Measurements from ENCODE around the gene TOR1AIP2. TPM values are rescaled to one million over a fixed set of nuclear protein-coding genes. Genes with fewer than 3 reads are reported as not detected.

The TOR1AIP2 gene
- 76.8 and 133 TPM in 2 replicates for total RNA-seq

DNA sequence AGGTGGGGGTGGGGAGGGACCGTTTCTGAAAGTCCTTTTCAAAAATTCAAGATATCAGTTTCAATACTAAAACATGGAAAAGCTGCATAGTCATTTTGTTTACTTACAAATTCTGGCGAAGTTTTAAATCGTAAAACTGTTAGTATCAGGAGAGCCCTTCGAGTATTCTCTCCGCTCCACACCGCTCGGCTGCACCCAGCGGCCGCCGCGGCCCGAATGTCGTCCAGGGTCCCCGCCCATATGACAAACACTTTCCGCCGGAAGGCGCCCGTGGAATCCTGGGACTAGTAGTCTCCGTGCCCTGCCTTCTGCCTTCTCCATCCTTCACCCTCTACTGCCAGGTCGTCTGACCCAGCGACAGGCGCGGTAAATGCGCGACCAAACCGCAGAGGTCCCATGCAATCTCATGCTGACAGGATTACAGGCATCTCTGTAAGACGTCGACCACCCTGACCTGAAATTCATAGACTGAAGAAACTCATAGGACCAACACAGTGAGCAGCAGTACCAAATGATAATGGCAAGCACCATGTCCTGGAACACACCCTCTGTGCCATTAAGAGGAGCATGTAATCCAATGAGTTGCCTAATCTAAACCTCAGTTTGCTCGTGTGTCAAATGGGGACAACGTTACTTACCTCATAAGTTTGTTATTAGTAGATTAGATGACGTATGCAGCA, at the start of gene TOR1AIP2:
TOR1AIP2 (minus strand) TSS at position 218 of the 680 bp plus-strand sequence. CDS start 25,138 bp downstream, outside the sequence.
- no peak for DNase-seq (ENCODE audit: low read depth, low spot score)

DNA sequence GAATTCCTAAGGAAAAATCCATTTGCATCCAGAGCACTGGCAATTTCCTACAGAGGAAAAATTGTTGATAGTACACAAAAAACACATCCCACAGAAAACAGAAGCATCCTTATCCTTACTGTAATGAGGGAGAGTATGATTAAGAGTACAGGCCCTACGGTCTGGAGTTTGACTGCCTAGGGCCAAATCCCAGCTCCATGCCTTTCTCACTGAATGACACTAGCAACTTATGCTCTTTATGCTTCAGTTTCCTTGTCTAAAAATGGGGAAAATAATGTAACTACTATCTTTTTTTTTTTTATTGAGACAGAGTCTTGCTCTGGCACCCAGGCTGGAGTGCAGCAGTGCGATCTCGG, 49.2 kb upstream of the TOR1AIP2 start:
- no peak for DNase-seq (ENCODE audit: low read depth, low spot score)

DNA sequence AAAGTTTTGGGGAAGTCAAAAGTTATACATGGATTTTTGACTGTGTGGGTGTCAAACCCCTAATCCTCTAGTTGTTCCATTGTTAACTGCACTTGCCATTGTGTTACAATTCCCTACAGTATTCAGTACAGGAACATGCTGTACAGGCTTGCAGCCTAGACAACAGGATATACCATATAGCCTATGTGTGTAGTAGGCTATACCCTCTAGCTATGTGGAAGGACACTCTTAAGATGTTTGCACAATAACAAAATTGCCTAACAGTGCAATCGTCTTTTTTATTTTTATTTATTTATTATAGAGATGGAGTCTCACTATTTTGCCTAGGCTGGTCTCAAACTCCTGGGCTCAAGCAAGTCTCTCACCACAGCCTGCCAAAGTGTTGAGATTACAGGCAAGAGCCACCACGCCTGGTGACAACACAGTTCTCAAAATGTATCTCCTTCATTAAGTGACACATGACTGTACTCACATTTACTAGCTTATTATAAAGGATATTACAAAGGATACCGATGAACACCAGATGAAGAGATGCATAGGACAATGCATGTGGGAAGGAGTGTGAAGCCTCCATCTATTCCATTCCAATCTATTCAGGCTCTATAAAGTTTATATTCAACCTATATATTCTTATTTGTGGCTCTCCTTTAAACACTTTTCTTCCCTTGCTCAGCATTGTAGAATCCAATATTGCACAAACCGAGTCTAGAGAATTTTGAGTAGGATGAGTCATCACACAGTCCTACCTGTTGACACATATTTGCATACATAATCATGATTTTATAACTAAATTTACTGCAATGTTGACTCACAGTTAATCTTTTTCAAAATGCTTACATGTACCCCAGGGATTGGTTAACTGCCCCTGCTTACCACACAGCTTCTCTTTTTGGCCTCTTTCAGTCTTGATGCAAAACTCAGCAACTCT, 48.6 kb upstream of the TOR1AIP2 start:
- no peak for DNase-seq (ENCODE audit: low read depth, low spot score)

DNA sequence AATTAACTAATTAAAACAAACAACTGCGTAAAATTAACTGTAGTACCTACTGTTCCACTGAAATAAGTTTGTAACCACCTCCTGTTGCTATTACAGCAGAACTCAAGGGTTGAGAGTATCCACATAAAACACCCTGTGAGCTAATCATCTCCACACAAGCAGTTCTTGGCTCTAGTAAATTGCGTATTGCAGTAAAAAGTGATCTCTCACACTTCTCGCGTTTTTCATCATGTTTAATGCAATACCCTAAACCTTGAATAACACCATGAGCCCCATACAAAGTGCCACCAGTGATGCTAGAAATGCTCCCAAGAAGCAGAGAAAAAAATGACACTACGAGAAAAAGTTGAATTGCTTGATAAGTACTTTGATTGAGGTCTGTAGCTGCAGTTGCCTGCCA, 47.7 kb upstream of the TOR1AIP2 start:
- DNase-seq (ENCODE audit: low read depth, low spot score), result no peak

DNA sequence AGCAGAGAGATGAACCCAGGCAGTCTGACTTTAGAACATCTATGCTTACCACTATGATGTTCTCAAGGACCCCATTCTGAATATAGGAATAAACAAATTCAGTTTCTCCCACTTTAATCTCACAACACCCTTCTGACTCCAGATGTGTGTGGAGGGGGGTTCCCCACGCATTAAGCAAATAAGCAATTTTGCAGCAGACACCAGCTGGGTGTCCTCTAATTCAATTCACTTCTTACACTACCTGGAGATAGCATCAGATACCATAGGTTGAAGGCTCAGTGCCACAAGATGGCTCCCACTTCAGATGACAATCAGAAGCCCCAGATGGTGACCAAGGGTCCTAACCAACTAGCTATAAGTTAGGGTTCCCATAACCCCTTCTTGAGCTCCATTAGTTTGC, 46.7 kb upstream of the TOR1AIP2 start:
- no peak for DNase-seq (ENCODE audit: low read depth, low spot score)

DNA sequence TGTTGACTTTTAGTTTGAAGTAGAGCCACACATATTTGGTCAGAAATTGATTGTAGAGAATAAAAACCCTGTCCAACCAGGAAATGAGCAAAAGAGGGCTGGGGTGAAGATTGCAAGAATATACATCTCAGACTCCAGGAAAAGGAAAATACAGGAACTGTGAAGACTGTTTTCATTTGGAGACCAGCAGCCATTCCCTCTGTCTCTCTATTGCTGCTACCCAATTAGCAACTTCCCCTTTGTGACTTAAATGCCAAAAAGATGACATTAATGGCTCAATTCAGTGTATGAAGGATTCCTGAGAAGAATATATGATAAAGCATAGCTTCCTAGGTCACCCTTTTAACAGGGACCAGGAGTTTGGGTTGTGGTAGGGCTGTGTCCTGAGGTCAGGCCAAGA, 45.4 kb upstream of the TOR1AIP2 start:
- DNase-seq (ENCODE audit: low read depth, low spot score), result no peak

DNA sequence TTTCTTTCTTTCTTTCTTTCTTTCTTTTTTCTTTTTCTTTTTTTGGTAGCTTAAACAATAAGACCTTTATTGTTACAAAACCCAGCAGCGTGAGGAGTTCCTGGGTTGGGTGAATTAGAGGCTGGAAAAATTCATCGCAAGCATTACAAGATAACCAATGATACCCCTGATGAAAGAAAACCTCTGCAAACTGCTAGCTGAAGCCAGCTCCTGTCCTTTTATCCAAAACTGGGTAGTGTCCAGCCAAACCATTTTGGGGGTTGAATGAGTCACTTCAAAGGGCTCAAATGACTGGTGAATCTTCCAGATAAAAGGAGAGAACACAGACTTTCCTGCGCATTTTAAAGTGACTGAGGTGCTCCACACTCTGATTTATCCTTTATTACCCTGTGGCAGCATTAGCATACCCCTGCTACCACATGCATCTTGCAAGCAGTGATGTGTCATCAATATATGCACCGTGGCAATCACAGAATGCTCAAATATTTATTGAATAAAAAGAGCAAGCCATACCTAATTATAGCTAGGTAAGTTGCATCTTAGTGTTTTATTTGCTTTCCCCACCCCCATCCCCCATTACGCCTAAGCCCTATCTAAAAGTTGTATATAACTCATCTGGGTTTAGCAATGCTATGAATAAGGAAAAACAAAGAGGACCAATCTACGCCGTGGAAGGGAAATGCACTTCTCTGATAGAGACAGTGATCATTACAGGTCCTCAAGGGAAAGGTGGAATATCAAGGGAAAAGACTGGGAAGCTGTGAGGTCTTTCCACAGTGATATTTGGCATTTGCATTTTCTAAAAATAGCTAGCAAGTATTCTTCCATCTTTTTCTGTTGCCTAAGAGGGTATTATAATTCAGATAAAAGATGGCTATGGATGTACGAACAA, 44.6 kb upstream of the TOR1AIP2 start:
- no peak for DNase-seq (ENCODE audit: low read depth, low spot score)

DNA sequence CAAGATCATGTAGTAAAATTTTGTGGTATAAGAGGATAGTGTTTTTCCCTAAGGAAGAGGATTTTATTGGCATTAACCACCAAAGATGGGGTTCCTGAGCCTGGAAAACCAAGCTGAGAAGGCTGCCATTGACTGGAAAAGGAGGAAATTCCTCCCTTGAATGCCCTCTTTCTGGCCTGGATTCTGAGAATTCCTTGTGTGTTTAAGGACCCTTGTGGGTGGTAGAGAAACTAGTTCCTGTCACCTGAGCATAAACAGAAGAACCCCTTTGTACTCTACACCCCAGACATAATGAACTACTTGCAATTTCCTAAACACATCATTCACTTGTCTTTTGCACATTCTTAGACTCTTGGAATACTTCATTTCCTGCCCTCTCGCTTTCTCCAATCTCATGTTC, 43.9 kb upstream of the TOR1AIP2 start:
- DNase-seq (ENCODE audit: low read depth, low spot score), result no peak

DNA sequence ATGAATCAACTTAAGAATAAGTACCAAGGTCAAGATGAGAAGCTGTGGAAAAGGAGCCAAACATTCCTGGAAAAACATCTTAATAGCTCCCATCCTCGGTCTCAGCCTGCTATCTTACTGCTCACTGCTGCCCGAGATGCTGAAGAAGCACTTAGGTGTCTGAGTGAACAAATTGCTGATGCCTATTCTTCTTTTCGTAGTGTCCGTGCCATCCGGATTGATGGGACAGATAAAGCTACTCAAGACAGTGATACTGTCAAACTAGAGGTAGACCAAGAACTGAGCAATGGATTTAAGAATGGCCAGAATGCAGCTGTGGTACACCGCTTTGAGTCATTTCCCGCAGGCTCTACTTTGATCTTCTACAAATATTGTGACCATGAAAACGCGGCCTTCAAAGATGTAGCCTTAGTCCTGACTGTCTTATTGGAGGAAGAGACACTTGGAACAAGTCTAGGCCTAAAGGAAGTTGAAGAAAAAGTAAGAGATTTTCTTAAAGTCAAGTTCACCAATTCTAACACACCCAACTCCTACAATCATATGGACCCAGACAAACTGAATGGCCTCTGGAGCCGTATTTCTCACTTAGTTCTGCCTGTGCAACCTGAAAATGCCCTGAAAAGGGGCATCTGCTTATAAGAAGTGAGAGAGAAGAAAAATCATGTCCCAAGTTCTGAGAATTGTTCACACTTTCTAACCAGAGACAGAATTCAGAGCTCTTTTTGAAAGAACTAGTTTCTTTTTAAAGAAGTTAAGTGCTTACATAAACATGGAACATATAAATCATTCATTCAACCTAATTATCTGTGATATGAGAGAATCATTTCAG, 40.2 kb upstream of the TOR1AIP2 start:
- DNase-seq (ENCODE audit: low read depth, low spot score), result no peak

DNA sequence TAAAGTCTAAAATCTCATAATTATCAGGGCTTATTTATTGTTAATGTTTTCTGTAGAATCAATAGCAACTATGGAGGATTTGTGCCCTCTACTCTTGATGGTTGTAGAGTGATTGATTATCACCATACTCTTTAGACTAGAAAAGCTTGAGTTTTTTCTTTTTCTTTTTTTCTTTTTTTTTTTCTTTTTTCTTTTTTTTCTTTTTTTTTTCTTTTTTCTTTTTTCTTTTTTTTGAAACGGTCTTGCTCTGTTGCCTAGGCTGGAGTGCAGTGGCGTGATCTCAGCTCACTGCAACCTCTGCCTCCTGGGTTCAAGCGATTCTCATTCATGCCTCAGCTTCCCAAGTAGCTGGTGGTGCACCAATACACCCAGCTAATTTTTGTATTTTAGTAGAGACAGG, 34.2 kb upstream of the TOR1AIP2 start:
- DNase-seq (ENCODE audit: low read depth, low spot score), result no peak

DNA sequence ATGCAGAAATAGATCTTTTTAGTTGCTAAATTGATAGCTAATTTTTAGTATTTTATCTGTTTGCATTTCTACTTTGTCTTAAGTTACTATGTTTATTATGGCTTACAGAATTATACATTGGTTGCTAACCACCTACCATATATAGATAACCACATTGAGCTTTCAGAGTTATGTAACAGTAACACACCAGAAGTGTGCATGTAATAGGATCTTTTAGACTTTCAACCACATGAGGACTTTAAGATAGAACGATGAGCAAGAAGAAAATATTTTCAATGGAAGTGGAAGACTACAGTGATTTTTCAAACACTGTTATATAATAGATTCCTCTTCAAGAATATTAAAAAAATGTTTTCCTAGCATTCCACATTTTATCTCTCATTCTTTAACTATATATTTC, 33.3 kb upstream of the TOR1AIP2 start:
- DNase-seq (ENCODE audit: low read depth, low spot score), result no peak

DNA sequence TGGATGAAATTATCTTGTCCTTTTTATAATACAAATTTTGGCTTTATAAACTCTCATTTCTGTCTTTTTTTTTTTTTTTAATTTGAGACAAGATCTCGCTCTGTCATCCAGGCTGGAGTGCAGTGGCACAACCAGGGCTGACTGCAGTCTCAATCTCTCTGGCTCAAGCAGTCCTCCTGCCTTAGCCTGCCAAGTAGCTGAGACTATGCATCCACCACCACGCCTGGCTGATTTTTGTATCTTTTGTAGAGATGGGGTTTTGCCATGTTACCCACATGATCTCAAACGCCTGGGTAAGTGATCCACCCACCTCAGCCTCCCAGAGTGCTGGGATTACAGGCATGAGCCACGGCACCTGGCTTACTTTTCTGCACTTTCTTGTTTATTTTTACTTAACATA, 12.0 kb upstream of the TOR1AIP2 start:
- no peak for DNase-seq (ENCODE audit: low read depth, low spot score)

DNA sequence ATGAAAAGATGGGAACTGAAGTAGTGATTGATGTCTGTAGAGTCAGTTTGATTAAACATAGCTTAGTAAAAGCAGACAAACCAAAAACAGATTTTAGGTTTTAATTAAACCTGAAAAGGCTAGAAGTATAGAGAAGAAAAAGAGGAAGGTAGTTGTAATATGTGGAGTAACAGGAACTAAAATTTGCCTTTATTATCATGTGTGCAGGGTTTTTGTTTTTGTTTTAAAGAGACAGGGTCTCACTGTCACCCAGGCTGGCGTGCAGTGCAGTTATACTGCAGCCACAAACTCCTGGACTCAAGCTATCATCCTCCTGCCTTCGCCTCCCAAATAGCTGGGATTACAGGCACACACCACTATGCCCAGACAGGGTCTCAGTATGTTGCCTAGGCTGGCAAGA, 10.5 kb upstream of the TOR1AIP2 start:
- no peak for DNase-seq (ENCODE audit: low read depth, low spot score)

DNA sequence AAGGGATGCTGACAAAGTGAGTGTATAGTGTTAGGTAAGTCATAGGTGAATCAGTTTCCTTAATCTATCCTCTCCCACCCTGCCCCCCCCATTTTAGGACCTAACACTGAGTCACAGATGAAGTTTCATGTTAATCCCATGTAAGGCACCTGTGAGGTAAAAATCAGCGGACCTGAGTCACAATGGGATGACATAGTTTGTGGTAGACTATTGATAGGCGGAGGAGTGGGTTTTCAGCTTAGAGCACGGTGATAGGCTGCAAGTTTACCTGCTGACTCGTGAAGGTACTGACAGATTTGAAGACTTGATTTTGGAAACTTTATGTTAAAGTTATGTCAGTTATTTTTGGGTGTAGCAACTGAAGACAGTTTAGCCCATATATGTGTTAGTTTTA, 6.1 kb upstream of the TOR1AIP2 start:
- DNase-seq (ENCODE audit: low read depth, low spot score), result no peak

DNA sequence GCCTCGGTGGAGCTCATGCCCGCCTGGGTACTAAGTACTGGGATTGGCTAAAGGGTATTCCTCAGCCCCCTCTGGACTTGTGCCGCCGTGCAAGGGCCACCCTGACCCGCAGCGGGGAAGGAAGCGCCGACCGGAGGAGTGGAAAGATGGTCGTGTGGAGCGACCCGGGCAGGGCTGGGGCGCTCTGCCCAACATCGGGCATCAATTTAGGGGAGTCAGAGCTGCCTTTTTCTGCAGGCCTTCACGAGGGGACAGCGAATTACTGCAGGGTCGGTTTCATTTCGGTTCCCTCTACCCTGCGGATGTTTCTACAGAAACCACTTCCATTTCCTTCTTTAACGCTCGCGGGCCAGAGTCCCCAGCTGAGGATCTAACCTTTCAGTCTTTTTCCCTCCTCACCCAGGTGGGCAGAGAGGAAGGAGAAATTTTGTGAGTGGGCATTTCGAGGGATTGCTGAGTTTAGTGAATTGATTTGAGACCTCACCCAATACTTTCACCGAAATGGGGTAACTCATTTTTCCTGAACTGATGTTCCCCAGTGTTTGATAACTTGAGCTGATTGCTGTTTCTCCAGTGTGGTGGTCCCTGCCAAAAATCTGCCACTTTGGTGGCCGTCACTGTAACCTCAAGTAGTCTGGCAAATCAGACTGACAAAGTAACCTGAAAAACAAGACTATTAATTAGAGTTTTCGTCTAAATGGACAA, 5.6 kb upstream of the TOR1AIP2 start:
- DNase-seq (ENCODE audit: low read depth, low spot score), result no peak

DNA sequence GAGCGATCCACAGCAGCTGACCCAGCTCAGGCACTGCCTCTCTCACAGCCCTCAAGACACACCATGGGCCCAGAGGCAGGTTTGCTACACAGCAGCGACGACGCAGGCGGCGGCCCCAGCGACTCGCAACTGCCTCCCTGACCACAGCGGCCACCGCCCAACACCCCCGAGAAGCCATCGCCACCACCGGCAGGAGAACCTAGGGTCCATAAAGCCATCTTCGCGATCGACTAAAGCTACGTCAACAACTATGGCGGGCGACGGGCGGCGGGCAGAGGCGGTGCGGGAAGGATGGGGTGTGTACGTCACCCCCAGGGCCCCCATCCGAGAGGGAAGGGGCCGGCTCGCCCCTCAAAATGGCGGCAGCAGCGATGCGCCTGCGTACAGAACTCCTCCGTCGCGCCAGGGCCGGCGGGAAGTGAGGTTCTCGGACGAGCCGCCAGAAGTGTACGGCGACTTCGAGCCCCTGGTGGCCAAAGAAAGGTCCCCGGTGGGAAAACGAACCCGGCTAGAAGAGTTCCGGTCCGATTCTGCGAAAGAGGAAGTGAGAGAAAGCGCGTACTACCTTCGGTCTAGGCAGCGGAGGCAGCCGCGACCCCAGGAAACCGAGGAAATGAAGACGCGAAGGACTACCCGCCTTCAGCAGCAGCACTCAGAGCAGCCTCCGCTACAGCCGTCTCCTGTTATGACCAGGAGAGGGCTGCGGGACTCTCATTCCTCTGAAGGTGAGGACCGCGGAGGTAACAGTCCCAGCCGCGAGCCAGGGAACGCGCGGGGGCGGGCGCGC, 4.8 kb upstream of the TOR1AIP2 start, which contains the start of gene TOR1AIP1:
TOR1AIP1 (plus strand) TSS at position 33 of the 787 bp plus-strand sequence; CDS start at position 251, 218 bp downstream.
- peak; percentile 94 for DNase-seq (ENCODE audit: low read depth, low spot score)

DNA sequence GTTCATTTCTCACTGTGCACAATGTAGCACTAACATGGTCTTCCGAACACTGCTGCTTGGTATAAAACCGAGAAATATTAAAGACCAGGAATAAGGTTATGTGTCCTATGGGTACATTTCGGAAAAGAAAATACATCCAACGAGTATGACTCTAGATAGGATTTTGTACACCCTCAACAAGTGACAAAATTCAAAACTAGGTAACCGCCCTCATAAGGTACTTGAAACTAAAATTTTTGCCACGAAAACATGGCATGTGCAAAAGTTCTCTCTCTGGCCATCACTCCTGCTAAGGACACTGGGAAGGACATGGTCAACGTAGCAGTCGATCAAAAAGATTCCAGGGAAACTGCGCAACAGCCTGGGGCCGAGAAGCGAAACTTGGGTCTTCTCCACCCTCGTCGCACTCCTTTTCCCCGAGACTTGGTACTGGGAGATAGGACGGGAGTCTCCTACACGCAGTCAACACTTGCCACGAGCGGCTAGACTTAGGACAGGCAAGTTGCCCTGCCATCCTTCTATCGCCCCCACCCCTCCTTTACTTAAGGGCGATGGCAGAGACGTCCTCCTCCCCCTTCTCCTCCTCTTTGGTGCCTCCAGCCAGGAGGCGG, 4.1 kb upstream of the TOR1AIP2 start:
- peak; percentile 85 for DNase-seq (ENCODE audit: low read depth, low spot score)

DNA sequence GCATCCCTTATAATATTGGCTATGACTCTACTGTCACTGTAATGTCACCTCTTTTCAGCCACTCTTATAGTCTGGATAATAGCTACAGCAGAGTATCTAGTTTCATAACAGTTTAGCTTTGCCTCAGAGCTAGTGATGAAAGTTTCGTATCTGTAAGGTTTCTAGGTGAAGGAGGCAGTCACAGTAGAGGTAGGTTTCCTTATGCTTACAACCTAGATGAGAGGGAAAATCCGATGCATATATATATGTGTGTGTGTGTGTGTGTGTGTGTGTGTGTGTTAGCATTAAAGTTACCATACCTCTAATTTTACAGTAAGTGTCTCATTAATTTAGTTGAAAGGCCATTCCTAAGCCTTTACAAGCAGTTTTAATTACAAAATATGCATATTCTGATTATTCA, 2.2 kb upstream of the TOR1AIP2 start:
- no peak for DNase-seq (ENCODE audit: low read depth, low spot score)

DNA sequence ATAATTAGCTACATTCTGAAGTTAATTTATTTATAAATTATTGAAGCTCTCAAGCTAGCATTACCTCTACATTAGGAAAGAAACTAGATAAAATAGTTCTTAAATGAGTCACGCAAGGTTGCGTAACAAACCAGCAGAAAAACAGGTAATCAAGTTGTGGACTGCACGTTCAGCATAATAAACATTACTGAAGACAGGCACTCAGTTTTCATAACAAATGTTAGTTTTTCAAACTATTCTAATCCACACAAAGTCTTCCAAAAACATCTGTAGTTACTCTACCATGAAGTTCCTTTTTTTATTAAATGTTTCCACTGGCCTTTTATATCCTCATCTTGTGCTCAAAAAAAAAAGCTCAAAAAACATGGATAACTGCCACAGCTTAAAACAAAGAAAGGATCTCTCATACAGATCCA, 1.3 kb downstream of the TOR1AIP2 start:
- DNase-seq (ENCODE audit: low read depth, low spot score), result no peak
